Smooth muscle cell (in vitro differentiated cells): Measurements from ENCODE around the gene BCAT1. TPM values are rescaled to one million over a fixed set of nuclear protein-coding genes. Genes with fewer than 3 reads are reported as not detected.
"Not testable (repeated sequence)": the region's sequence is repeated elsewhere in the genome, so short reads cannot be mapped to it uniquely, and the experiment has no call there.

ENCODE experiments used
- DNase-seq: peaks from one replicate; lab custom pipeline; 2025; ENCODE audit not compliant: unreplicated experiment; lab: John Stamatoyannopoulos, UW
- H2AFZ ChIP-seq: fragments of 200-600 bp; sonication (generic); 2 replicates; pipeline ENCODE4 v1.6.0; 2016; ENCODE audit warnings: antibody characterized with exemption, low read depth, mild to moderate bottlenecking
- H3F3A ChIP-seq: fragments of 200-600 bp; sonication (generic); 2 replicates; pipeline ENCODE4 v1.6.0; 2017; ENCODE audit warnings: antibody characterized with exemption, low read depth
- H3K27ac ChIP-seq: fragments of 200-600 bp; sonication (generic); 2 replicates; pipeline ENCODE4 v1.5.1; 2016; ENCODE audit warnings: low read depth, mild to moderate bottlenecking
- H3K27me3 ChIP-seq: fragments of 200-600 bp; sonication (generic); 2 replicates; pipeline ENCODE4 v1.6.1; 2016; ENCODE audit warnings: low read depth, mild to moderate bottlenecking
- H3K36me3 ChIP-seq: fragments of 200-600 bp; sonication (generic); 2 replicates; pipeline ENCODE4 v1.5.1; 2016; ENCODE audit warnings: low read depth
- H3K4me1 ChIP-seq: fragments of 200-600 bp; sonication (generic); 2 replicates; pipeline ENCODE4 v1.5.1; 2016; ENCODE audit warnings: low read depth
- H3K4me2 ChIP-seq: fragments of 200-600 bp; sonication (generic); 2 replicates; pipeline ENCODE4 v1.6.0; 2016; ENCODE audit warnings: mild to moderate bottlenecking
- H3K4me3 ChIP-seq: fragments of 200-600 bp; sonication (generic); 2 replicates; pipeline ENCODE4 v1.5.1; 2016; ENCODE audit warnings: mild to moderate bottlenecking
- H3K79me2 ChIP-seq: fragments of 200-600 bp; sonication (generic); 2 replicates; pipeline ENCODE4 v1.6.0; 2016; ENCODE audit warnings: low read depth, mild to moderate bottlenecking
- H3K9ac ChIP-seq: fragments of 200-600 bp; sonication (generic); 2 replicates; pipeline ENCODE4 v1.6.0; 2016; ENCODE audit warnings: low read depth
- H3K9me3 ChIP-seq: fragments of 200-600 bp; sonication (generic); replicated peaks from 2 replicates; pipeline ENCODE4 v1.5.1; 2016; ENCODE audit warnings: low read depth
- H4K20me1 ChIP-seq: fragments of 200-600 bp; sonication (generic); 2 replicates; pipeline ENCODE4 v1.6.0; 2016; ENCODE audit warnings: low read depth
- CTCF ChIP-seq: fragments of 200-600 bp; sonication (generic); IDR thresholded peaks from 2 replicates; pipeline ENCODE4 v1.5.1; 2017; ENCODE audit warnings: borderline replicate concordance, mild to moderate bottlenecking, antibody characterized with exemption; ENCODE audit not compliant: insufficient read depth, poor library complexity, severe bottlenecking
- WGBS: methylation state at CpG from one replicate; pipeline ENCODE4 v1.1.7; 2016; ENCODE audit warnings: low lambda C conversion rate; 5-methylcytosine and 5-hydroxymethylcytosine counted together
- polyA plus RNA-seq: library from polyadenylated mRNA; unstranded; fragments of >200 nt; fragmentation: Nextera tagmentation; extraction: Ambion mirVana; gene quantifications from 2 replicates; pipeline ENCODE4 v1.2.1, GENCODE V29; 2016
- total RNA-seq: library from RNA; depleted of rRNA; stranded (reverse); fragments of >200 nt; gene quantifications from 2 replicates; pipeline ENCODE4 v1.2.3, GENCODE V29; 2014

Gene BCAT1
- total and polyA plus RNA-seq, 2 experiments from 2014 or later, result 78.2 to 174 TPM

- TF ChIP-seq CTCF, result no peak
- peaks cover 85% of the 10 kb centered on the region for H3K79me2 ChIP-seq
These were observed 20.8 kb downstream of the BCAT1 start for GRCh38 chr12:24928131-24928530.

GRCh38 chr12:24926080-24926479 is 22.8 kb downstream of the BCAT1 start:
- not testable (repeated sequence) for H3K36me3 ChIP-seq, H3K27ac ChIP-seq, H3K27me3 ChIP-seq, H2AFZ ChIP-seq, H3K4me3 ChIP-seq, H3K9me3 ChIP-seq, H3K9ac ChIP-seq, DNase-seq, H3K4me1 ChIP-seq, H3F3A ChIP-seq, H3K4me2 ChIP-seq
- peaks cover 81% of the 10 kb centered on the region for H4K20me1 ChIP-seq
- H3K79me2 ChIP-seq, result peaks cover 87% of the 10 kb centered on the region
- 99% methylated on average over 24 of the region's 24 CpGs for WGBS

More at GRCh38 chr12:24928131-24928530, 20.8 kb downstream of the BCAT1 start:
- 91% methylated on average over 2 of the region's 2 CpGs for WGBS
- Histone ChIP-seq H3K9ac (no peak overlapping the region), H3K27me3 (no peaks in the 10 kb centered on the region), H3K27ac (no peak overlapping the region), H3K4me2 (no peak overlapping the region), H2AFZ (no peak overlapping the region), H3K4me3 (no peak overlapping the region), H4K20me1 (peaks cover 78% of the 10 kb centered on the region), H3F3A (peaks cover 3% of the 10 kb centered on the region), H3K4me1 (no peaks in the 10 kb centered on the region), H3K36me3 (no peaks in the 10 kb centered on the region), H3K9me3 (no peaks in the 10 kb centered on the region)
- no peak for DNase-seq

GRCh38 chr12:24922090-24922489 is 26.8 kb downstream of the BCAT1 start:
- WGBS, result 82% methylated on average over 6 of the region's 6 CpGs
- H3K9me3 ChIP-seq, result no peaks in the 10 kb centered on the region
- H3K36me3 ChIP-seq, result no peaks in the 10 kb centered on the region
- no peaks in the 10 kb centered on the region for H3K4me1 ChIP-seq
- no peak overlapping the region for H2AFZ ChIP-seq
- no peak overlapping the region for H3K4me2 ChIP-seq
- peaks cover 83% of the 10 kb centered on the region for H4K20me1 ChIP-seq
- no peak for DNase-seq
- no peak overlapping the region for H3K9ac ChIP-seq
- H3K79me2 ChIP-seq, result peaks cover 87% of the 10 kb centered on the region
- TF ChIP-seq CTCF, result no peak
- no peaks in the 10 kb centered on the region for H3F3A ChIP-seq
- H3K4me3 ChIP-seq, result no peak overlapping the region
- H3K27ac ChIP-seq, result peak overlapping the region; percentile 50
- no peaks in the 10 kb centered on the region for H3K27me3 ChIP-seq

- WGBS, result 76% methylated on average over 3 of the region's 3 CpGs
- H3K27ac ChIP-seq, result peak overlapping the region; percentile 50
- H3F3A ChIP-seq, result no peaks in the 10 kb centered on the region
- H3K4me1 ChIP-seq, result no peaks in the 10 kb centered on the region
- no peak overlapping the region for H3K4me3 ChIP-seq
- DNase-seq, result no peak
- peaks cover 85% of the 10 kb centered on the region for H4K20me1 ChIP-seq
- peaks cover 89% of the 10 kb centered on the region for H3K79me2 ChIP-seq
- no peaks in the 10 kb centered on the region for H3K27me3 ChIP-seq
- H3K36me3 ChIP-seq, result no peaks in the 10 kb centered on the region
- H3K9me3 ChIP-seq, result no peaks in the 10 kb centered on the region
- H2AFZ ChIP-seq, result no peak overlapping the region
- H3K4me2 ChIP-seq, result peak overlapping the region; percentile 23
- H3K9ac ChIP-seq, result no peak overlapping the region
- TF ChIP-seq CTCF, result no peak
These were observed 27.5 kb downstream of the BCAT1 start for GRCh38 chr12:24921251-24922038.
